NCI-H226 (cell line): ENCODE data around the gene UBLCP1.
A peak's percentile ranks its signal among the peaks of the same experiment; 100 is the strongest.

Source experiments
- DNase-seq: peaks from one replicate; pipeline ENCODE4 v3.0.0-alpha.2; 2015

UBLCP1 gene

DNA sequence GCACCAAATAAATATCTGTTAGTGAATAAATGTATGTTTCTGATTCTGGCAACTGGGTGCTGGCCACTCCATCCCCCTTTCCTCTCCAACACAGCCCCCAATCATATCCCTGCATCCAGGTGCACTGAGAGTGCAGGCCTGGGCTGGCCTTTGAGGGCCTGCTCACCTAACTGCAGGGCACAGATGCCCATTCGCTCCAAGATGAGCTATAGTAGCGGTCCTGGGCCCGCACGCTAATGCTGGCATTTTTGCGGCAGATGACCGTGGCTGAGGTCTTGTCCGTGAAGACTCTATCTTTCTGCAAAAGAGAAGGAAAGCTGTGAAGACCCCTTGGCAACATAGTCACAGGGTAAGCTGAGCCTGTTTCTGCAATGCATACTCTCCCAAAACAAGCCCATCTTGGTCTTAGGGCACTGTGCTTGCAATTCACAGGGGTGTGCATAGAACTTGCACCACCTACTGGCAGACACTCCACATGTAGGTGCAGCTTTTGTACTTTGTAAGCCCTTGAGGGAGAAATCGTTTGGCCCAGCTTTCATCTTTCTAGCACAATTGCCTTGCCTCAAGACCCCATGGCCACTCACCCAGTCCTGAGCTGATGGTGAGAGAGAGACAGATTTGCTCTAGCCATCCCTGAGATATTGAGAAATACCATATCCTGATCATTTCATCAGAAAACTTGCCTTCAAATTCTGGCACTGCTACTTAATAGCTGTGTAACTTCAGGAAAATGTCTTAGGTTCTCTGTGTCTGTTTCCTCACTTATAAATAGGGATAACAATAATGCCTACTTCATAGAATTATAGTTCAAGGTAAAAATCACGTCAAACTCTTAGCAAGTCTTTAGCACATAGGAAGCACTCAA, 53.7 kb downstream of the UBLCP1 start:
- DNase-seq = peak; percentile 35

DNA sequence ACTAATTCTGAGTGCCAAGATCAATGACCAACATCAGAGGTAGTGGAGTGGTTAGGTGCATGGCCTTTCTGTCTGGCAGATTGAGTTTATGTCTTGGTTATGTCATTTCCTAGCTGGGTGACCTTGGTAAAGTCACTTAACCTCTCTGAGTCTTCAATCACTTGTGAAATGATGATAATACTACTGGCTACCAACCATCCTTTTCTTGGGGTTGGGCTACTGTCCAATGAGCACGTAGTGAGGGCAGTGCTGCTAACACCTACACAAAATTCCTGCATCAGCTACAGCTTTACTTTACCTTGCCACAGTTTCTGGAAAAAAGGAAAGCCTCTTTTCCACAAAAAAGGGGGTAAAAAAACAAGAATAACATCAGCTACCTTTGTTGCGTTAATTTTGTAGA, 54.8 kb downstream of the UBLCP1 start:
- DNase-seq = no peak

DNA sequence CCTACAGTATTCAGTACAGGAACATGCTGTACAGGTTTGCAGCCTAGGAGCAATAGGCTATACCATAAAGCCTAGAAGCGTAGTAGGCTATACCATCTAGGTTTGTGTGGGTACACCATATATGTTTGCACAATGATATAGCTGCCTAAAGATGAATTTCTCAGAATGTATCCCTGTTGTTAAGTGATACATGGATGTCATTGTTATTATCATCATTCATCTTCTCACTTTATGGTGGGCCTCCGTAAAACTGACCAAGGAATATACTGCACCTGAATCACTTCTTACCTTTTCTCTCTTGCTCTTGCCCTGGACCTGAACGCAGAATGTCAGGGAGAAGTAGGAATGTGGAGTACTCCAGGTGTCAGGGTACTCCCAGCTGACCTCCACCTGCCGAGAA, 55.4 kb downstream of the UBLCP1 start:
- DNase-seq = no peak

DNA sequence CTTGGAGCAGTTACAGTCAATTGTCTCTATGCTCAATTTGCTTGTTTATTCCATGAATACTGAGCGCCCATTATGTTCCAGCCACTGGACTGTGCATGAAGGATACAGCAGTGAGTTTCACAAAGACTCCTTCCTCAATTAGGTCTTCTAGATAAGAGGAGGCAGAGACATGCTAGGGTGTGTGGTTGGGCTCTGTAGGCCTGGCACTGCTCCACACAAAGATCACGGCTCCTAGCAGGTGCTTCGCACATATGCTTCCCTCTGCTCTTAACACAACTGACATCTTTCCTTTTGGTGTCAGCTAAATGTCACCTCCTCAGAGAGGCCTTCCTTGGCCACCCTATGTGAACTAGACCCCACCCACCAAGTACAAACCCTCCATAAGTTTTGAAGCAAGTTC, 56.3 kb downstream of the UBLCP1 start:
- DNase-seq = no peak

DNA sequence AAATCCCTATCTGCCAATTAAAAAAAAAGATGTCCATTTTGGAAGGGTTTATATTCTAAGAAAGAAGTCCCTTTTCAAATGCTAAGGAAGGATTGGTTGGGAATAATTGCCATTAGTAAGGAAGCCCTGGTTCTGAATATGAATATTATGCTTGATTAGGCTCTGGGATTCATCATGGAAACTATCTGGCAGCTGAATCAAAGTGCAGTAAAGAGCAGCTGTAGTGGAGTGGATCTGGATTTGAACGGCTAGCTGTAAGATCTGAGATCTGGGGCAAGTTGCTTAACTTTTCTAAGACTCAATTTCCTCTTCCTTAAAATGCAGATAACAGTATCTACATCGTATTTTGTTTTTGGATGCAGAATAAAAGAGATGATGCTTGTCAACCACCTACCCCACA, 56.7 kb downstream of the UBLCP1 start:
- DNase-seq = no peak

DNA sequence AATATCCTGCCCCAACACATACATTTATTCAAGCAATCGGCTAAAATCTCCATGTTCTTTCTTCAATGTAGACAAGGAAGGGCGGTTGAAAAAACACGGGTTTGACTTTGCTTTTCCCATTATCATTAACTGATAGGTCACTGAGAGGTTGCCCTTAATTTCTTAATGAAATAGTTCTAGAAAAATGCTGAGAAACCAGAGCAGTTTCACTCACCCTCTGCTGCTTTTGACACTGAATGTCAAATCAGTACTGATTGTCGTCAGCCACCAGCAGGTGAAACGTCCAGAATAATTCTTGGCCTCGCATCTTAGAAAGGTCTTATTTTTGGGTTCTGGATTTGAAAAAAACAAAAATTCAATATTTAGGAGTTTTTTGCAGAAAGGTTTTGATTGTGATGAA, 59.1 kb downstream of the UBLCP1 start:
- no peak for DNase-seq

DNA sequence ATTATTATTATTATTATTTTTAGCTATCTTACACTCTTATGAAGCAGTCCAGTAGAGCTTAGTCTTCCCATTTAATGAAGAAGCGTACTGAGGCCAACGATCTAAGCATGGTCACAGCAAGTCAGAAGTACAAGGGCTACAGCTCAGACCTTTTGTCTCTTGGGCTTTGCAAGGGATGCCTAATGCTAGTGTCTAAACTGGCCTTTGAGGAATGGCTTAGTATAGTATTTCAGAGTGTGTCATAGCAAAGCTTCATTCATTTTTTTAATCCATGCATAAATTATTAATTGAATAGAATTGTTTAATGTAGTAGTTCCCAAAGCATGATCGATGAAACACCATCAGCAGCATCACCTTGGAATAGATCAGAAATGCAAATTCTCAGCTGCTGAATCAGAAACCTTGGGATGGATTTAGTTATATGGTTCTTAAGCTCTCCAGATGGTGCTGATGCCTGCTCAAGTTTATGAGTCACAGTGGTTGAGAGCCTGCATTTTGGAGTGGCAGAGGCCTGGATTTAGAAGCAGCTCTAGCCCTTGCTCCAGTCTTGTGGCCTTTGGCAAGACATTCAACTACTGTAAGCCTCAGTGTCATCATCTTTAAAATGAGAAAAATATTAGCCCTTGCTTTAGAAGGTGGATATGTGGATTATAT, 61.1 kb downstream of the UBLCP1 start:
- peak; percentile 42 for DNase-seq

DNA sequence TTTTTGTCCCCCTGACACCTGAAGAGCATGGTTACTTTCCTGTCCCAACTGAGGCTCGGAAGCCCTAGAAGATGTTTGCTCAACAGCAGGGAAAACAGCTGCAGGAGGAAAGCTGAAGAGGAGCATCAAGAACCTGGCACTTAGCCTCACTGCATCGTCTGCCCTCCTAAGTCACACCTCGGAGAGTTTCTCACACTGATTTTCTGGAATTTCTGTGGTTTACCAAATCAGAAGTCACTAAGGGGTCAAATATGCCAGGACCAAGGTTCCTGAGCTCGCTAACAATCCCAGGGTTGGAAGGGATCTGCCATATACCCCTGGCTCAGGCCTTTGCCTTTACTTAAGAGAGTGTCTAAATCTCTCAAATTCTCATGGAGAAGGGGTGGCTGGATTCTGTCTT, 61.9 kb downstream of the UBLCP1 start:
- DNase-seq = no peak

DNA sequence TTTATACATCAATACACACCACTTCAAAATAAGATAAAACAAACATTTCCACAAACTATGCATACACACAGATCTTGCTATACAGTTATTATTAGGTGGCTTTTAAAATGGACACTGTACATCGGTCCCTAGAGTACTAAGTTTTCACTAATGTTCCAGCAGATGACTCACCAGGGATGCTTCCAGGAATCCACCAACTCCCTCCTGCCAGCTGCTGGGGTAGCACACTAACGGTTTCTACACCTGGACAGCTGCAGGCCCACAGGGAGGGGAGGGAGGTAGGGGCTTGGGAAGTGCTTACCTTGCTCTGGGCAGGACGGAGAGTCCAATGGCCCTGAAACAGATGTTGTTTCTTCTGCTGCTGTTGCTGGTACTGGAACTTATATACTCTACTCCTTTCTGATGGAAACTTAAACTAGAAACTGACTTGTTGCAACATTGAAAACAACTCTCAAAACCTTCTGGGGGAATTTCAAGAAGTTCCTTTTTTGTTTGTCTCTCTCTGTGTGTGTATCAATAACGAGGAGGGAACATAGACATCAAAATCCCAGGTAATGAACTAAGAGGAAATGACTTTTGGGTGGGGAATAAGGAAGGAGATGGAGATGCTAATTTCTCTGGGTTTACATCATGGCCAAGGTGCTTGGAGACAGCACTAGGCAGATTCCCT, 67.2 kb downstream of the UBLCP1 start, which contains the start of gene IL12B:
TSS of gene IL12B (minus strand) at position 357 of the 670 bp plus-strand sequence. CDS start 3,705 bp downstream, outside the sequence.
- DNase-seq = peak; percentile 20

DNA sequence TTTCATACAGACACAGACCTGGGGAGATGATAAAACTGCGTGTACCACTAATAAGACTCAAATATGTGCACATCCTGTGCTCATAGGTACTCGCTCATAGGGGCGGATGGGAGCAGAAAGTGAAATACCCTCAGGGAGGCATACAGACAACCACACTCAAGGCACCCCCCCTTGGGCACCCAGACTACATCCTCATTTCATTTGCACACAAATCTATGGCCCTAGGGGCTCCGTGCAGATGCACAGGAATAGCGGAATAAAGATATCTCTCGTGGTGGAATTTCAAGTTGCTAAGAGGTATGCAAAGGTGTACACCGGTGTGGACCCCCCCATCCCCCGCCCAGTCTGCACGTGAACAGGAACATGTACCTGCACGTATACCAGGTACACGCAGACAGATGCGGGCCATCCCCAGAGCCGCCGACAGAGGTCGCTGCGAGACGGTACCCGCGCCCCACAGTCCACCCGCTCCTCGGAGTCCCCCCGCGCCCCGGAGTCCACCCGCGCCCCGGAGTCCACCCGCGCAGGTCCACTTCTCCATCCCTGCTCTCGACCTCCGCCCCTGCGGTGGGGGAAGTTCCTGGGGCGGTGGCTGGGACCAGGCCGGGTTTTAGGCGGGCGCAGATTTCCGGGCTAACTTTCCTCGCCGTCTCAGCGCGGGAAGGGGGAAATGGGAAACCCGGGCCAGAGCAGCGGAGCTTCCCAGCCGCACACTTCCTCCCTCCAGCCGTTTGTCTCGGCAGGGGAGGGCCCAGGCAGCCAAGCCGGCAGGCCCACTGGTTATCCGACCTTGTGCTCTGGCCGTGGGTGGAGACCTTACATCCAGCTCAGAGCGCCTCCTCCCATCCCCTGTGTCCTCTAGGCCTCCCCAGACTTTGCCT, 68.2 kb downstream of the UBLCP1 start:
- peak; percentile 54 for DNase-seq

DNA sequence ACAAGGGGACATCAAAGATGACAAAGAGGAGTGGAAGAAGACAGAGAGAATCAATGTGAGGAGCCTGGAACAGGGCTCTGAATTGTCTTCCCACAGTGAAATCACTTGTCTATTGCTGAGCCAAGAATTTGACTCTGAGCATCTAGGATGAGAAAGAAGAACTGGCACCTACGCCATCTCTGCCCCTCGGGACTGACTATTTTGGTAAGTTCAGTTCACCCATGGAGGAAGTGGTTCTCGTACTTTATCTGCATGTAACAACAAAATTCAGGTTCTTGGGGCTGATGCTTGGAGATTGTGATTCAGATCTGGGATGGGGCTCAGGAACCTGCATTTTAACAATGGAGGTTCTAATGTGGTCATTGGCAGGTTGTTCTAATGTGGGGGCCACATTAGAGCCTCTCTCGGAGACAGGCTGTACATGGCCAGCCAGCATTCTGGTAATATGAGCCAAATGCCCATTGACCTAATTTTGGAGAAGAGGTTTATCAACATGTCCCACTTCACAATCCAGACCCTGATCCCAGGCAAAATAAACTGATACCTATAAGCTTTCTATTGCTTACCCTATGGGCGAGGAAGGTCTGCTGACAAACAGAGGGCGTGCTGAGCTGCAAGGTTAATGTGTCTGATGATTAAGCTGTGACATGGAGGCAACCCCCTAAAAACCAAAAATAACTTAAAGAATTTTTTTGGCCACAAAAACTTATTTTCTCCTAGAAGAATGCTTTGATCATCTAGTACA, 69.9 kb downstream of the UBLCP1 start:
- no peak for DNase-seq

DNA sequence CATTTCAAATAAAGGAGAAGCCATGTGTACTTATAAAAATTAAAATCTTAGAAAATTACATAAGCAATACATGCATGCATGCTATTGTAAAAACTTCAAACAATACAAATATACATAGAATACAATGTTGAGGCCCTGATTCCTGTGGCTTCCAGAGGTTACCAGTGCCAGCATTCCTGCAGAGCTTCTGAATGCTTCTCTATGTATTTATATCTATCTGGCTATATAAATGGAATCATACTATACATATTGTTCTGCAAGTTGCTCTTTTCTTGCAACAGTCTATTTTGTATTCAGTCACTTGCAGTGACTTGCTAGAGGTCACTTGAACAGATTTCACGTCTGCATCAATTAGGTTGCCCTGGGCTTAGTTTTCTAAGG, 70.4 kb downstream of the UBLCP1 start:
- DNase-seq = no peak
